Measurements from ENCODE around the gene FECH. TPM values are rescaled to one million over a fixed set of nuclear protein-coding genes. Genes with fewer than 3 reads are reported as not detected.
"Not testable (repeated sequence)": the region's sequence is repeated elsewhere in the genome, so short reads cannot be mapped to it uniquely, and the experiment has no call there.

The FECH gene
- total RNA-seq, 4 donors from 2014 or later: 60.8 to 78.4 (median 70.2) TPM

- intact Hi-C loops (cut with DNase I; ENCODE audit: low total_unique reads) (loop anchor here (1.0 to 10.0 kb wide), 6 partner anchors 9 to 694 kb away; partner anchors contain the start of genes ATP8B1, FECH and ONECUT2), in situ Hi-C loops (cut with MboI; ENCODE audit: low sequenced_read_pairs in 4 of 4) (no loop called here)
- DNase-seq (peak in 1 of 2 donors; percentile 3), ATAC-seq (peak; percentile 22 to 39)
- H3K27ac ChIP-seq: peak overlapping the region; percentile 88 to 99 (median 94)
- H3K4me3 ChIP-seq: peak overlapping the region; percentile 73 to 99 (median 91)
- H3K27me3 ChIP-seq: no peaks in the 10 kb centered on the region
- no peaks in the 10 kb centered on the region for H3K9me3 ChIP-seq
- H3K36me3 ChIP-seq: peaks cover 0 to 13% of the 10 kb centered on the region in 2 donors
- peaks cover 16 to 20% of the 10 kb centered on the region in 2 donors for H3K4me1 ChIP-seq
- TF ChIP-seq, protein P1, sequence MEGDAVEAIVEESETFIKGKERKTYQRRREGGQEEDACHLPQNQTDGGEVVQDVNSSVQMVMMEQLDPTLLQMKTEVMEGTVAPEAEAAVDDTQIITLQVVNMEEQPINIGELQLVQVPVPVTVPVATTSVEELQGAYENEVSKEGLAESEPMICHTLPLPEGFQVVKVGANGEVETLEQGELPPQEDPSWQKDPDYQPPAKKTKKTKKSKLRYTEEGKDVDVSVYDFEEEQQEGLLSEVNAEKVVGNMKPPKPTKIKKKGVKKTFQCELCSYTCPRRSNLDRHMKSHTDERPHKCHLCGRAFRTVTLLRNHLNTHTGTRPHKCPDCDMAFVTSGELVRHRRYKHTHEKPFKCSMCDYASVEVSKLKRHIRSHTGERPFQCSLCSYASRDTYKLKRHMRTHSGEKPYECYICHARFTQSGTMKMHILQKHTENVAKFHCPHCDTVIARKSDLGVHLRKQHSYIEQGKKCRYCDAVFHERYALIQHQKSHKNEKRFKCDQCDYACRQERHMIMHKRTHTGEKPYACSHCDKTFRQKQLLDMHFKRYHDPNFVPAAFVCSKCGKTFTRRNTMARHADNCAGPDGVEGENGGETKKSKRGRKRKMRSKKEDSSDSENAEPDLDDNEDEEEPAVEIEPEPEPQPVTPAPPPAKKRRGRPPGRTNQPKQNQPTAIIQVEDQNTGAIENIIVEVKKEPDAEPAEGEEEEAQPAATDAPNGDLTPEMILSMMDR (IDR thresholded peaks at IDR 0.05 in 4 of 5, conservative IDR thresholded peaks at IDR 0.05 in 1 of 5): no peak
- TF ChIP-seq POLR2A (IDR thresholded peaks at IDR 0.05): no peak
Observed at GRCh38 chr18:57621246-57621604, 34.7 kb upstream of the FECH start.

- Histone ChIP-seq H3K27me3 (no peaks in the 10 kb centered on the region), H3K27ac (peak overlapping the region; percentile 88 to 99 (median 94)), H3K4me3 (no peak overlapping the region), H3K9me3 (no peaks in the 10 kb centered on the region), H3K4me1 (peaks cover 16 to 20% of the 10 kb centered on the region in 2 donors), H3K36me3 (peaks cover 0 to 25% of the 10 kb centered on the region in 2 donors)
- DNase-seq (no peak), ATAC-seq (no peak)
- intact Hi-C loops (cut with DNase I; ENCODE audit: low total_unique reads) (loop anchor here (2.0 to 10.0 kb wide), 5 partner anchors 33 to 695 kb away; partner anchors contain the start of genes ATP8B1, FECH and ONECUT2), in situ Hi-C loops (cut with MboI; ENCODE audit: low sequenced_read_pairs in 4 of 4) (no loop called here)
- TF ChIP-seq, protein P1 (IDR thresholded peaks at IDR 0.05 in 4 of 5, conservative IDR thresholded peaks at IDR 0.05 in 1 of 5): no peak
- no peak for TF ChIP-seq POLR2A (IDR thresholded peaks at IDR 0.05)
Observed at GRCh38 chr18:57619876-57620275, 33.4 kb upstream of the FECH start.

DNA sequence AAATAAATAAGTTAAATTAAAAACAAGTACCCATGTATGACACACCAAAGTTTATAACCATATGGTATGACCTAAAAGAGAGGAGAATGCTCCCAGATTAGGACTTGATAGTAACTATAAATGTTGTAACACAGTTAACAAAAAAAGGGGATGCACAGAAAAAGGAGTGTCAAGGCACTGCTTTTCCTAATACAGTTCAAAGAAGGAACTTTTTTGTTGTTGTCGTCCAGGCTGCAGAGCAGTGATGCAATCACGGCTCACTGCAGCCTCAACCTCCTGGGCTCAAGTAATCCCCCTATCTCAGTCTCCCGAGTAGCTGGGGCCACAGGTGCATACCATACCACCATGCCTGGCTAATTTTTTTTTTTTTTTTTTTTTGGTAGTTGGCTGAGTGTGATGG is 32.4 kb upstream of the FECH start:
- intact Hi-C loops (cut with DNase I; ENCODE audit: low total_unique reads): no loop called here
- no peaks in the 10 kb centered on the region for H3K27me3 ChIP-seq
- peaks cover 16 to 20% of the 10 kb centered on the region in 2 donors for H3K4me1 ChIP-seq
- H3K4me3 ChIP-seq: no peak overlapping the region
- H3K9me3 ChIP-seq: no peaks in the 10 kb centered on the region
- H3K36me3 ChIP-seq: peaks cover 5 to 35% of the 10 kb centered on the region in 2 donors
- in situ Hi-C loops (cut with MboI; ENCODE audit: low sequenced_read_pairs in 4 of 4): no loop called here
- no peak for DNase-seq
- ATAC-seq: no peak
- TF ChIP-seq POLR2A (IDR thresholded peaks at IDR 0.05): no peak
- TF ChIP-seq, protein P1 (IDR thresholded peaks at IDR 0.05 in 4 of 5, conservative IDR thresholded peaks at IDR 0.05 in 1 of 5): no peak
- no peak overlapping the region for H3K27ac ChIP-seq

DNA sequence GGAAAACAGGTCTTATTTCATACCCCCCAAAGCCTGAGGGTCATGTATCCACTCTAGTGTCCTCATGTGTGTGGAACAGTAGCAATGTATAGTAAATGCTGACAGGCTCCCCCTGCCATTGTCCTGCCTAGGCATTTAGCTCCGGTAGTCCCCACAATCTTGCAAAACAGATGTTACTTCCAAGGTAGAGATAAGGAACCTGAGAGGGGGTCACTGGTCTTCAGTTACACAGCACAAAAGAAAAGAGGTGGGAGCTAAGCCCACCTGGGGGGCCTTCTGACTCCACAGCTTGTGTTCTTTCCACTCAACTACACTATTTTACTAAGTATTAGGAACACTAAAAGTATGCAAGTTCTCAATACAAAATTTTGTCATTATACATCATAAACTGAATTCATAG is 17.4 kb upstream of the FECH start:
- ATAC-seq (no peak), DNase-seq (no peak)
- Histone ChIP-seq H3K4me3 (no peak overlapping the region), H3K4me1 (no peaks in the 10 kb centered on the region), H3K27me3 (no peaks in the 10 kb centered on the region), H3K9me3 (no peaks in the 10 kb centered on the region), H3K36me3 (peaks cover 11 to 89% of the 10 kb centered on the region in 2 donors), H3K27ac (no peak overlapping the region)
- in situ Hi-C loops (cut with MboI; ENCODE audit: low sequenced_read_pairs in 4 of 4): no loop called here
- intact Hi-C loops (cut with DNase I; ENCODE audit: low total_unique reads): no loop called here
- TF ChIP-seq, protein P1 (IDR thresholded peaks at IDR 0.05 in 4 of 5, conservative IDR thresholded peaks at IDR 0.05 in 1 of 5): no peak
- TF ChIP-seq POLR2A (IDR thresholded peaks at IDR 0.05): no peak

- TF ChIP-seq, protein P1 (IDR thresholded peaks at IDR 0.05 in 4 of 5, conservative IDR thresholded peaks at IDR 0.05 in 1 of 5): no peak
- TF ChIP-seq POLR2A (IDR thresholded peaks at IDR 0.05): no peak
- Histone ChIP-seq H3K9me3 (no peaks in the 10 kb centered on the region), H3K27me3 (no peaks in the 10 kb centered on the region), H3K4me3 (no peak overlapping the region), H3K27ac (no peak overlapping the region), H3K36me3 (peaks cover 0 to 16% of the 10 kb centered on the region in 2 donors), H3K4me1 (no peaks in the 10 kb centered on the region)
- intact Hi-C loops (cut with DNase I; ENCODE audit: low total_unique reads) (no loop called here), in situ Hi-C loops (cut with MboI; ENCODE audit: low sequenced_read_pairs in 4 of 4) (no loop called here)
- DNase-seq: no peak
- ATAC-seq: no peak
Observed at GRCh38 chr18:57595347-57595746, 8.8 kb upstream of the FECH start.

DNA sequence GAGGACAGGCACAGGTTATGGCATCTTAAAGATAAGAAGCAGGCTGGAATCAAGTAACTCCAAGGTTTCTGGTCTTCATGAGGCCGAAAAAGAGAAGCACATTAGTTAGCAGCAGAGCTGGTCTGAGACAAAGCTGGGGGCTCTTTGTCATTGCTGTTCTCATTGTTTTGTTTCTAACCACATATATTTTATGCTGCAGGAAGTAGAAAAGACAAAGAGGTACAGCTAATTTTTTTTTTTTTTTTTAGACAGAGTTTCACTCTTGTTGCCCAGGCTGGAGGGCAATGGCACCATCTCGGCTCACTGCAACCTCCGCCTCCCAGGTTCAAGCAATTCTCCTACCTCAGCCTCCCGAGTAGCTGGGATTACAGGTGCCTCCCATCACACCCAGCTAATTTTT is 6.2 kb upstream of the FECH start:
- H3K36me3 ChIP-seq; H3K27ac ChIP-seq; H3K4me3 ChIP-seq; DNase-seq; in situ Hi-C loops (cut with MboI; ENCODE audit: low sequenced_read_pairs in 4 of 4); H3K9me3 ChIP-seq; intact Hi-C loops (cut with DNase I; ENCODE audit: low total_unique reads); ATAC-seq; H3K4me1 ChIP-seq; H3K27me3 ChIP-seq: not testable (repeated sequence)

Measured in gastrocnemius medialis (tissue), 4 donors.